HG02678 (cell line): ENCODE measurements around the gene SMYD4.
"Not testable (repeated sequence)": the region's sequence is repeated elsewhere in the genome, so short reads cannot be mapped to it uniquely, and the experiment has no call there.

Experiments
- ATAC-seq: cut with Tn5 transposase; IDR thresholded peaks from one replicate; pipeline ENCODE4 v1.9.1; 2021; ENCODE audit warnings: mild to moderate bottlenecking, moderate library complexity; ENCODE audit not compliant: unreplicated experiment

The SMYD4 gene

DNA sequence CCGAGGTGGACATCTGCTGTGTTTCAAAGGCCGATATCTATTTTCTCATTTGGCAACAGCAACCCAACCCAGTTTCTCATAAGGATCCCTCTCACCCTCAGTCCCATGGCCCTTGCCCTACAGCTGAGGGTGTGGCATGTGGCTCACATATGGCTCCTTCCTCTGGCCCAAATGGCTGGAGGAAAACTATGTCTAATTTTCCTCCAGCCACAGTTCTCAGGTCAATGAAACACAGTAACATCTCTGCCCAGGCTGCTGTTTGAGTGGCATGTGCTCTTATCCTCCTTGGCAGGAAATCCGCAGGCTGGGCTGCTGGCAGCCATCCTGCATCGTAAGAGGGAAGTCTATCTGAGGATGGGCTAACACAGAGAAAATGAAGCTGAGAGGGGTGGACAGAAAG, 43.8 kb downstream of the SMYD4 start:
- no peak for ATAC-seq

- ATAC-seq, result no peak
These were observed 45.7 kb downstream of the SMYD4 start for GRCh38 chr17:1783834-1784611.

DNA sequence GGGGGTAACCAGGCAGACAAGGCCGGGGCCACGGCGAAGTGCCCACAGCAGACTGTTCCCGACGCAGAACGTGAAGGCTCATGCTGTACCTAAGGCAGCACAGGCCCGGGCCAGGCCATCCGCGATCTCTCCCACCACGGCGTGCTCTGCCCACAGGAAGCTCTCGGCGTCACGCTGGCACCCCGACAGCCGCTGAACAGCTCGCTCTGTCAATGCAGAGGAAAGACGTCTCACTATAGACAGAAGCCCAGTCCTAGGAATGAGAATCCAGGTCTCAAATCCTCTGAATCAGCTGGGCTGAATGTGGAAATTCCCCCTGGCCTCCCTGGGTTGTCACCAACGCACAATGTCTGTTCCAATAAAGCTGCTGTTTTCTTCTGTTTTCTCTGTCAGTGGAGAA, 46.4 kb downstream of the SMYD4 start:
- ATAC-seq, result no peak

- no peak for ATAC-seq
These were observed 47.5 kb downstream of the SMYD4 start for GRCh38 chr17:1782171-1782567.

DNA sequence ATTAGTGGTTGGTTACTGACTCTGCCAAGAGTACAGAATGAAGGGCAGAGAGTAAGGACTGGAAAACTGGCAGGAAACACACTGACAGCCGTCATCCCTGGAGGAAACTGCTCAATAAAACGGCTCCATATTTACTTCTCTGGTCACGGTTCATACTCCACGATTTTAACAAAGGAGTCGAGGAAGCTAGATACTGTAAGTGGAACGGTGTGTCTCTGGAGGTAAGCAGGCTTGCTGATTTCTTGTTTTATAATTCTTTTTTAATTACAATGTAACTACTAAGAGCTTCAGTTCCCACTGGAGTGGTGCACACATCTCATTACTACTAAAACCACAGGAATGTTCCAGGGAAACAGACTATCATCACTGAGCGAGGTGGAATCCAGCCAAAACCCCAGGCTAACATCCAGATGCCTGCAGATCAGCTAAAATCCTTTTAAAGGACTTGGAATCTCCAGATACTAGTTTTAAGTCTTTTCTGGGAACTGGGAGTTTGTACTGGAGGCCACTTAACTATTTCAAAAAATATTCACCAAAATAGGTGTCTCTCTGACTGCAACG, 50.1 kb downstream of the SMYD4 start:
- ATAC-seq, result no peak

DNA sequence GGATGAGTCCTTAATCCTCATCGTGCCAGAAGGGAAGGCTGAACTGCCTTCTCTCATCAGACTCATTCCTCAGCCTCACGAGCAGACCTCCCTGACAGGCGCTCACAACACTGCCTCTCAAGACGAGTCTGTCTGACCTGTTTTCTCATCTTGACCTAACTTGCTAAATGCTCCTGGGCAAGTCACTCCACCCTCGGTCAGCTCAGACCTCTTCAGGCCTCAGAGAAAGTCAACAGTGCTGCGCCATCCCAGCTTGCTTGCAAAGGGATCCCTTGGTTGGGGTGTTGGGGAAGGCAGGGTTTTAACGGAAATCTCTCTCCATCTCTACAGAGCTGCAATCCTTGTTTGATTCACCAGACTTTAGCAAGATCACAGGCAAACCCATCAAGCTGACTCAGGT, 52.8 kb downstream of the SMYD4 start:
- no peak for ATAC-seq

DNA sequence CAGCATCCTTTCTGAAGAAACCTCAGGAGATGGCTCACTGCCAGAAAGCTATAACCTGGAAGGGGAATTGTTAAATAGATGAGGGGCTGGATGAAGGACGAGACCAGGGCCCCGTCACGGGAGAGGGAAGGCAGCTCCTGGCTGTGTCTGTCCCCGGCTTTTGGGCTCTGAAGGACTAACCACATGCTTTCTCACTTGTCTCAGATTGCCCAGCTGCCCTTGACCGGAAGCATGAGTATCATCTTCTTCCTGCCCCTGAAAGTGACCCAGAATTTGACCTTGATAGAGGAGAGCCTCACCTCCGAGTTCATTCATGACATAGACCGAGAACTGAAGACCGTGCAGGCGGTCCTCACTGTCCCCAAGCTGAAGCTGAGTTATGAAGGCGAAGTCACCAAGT, 53.4 kb downstream of the SMYD4 start:
- ATAC-seq, result no peak

DNA sequence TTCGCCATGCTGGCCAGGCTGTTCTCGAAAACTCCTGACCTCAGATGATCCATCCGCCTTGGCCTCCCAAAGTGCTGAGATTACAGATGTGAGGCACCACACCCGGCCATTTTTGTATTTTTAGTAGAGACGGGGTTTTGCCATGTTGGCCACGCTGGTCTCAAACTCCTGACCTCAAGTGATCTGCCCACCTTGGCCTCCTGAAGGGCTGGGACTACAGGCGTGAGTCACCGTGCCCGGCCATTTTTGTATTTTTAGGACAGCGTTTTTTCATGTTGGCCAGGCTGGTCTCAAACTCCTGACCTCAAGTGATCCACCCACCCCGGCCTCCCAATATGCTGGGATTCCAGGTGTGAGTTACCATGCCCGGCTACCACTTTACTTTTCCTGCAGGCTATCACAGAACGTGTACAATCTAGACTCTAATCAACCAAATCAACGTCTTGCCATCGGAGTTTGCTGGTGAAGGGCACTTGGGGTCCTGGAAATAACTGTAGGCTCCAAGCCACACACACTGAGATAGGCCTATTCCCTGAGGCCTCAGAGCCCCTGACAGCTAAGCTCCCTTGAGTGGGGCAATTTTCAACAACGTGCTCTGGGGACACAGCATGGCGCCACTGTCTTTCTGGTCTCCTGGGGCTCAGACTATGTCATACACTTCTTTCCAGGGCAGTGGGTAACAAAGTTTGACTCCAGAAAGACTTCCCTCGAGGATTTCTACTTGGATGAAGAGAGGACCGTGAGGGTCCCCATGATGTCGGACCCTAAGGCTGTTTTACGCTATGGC, 55.1 kb downstream of the SMYD4 start:
- no peak for ATAC-seq

GRCh38 chr17:1773696-1774181, 56.0 kb downstream of the SMYD4 start:
- ATAC-seq, result no peak

- ATAC-seq, result not testable (repeated sequence)
These were observed 56.6 kb downstream of the SMYD4 start for GRCh38 chr17:1773000-1773695.

GRCh38 chr17:1769822-1770477, 59.8 kb downstream of the SMYD4 start:
- ATAC-seq, result no peak

DNA sequence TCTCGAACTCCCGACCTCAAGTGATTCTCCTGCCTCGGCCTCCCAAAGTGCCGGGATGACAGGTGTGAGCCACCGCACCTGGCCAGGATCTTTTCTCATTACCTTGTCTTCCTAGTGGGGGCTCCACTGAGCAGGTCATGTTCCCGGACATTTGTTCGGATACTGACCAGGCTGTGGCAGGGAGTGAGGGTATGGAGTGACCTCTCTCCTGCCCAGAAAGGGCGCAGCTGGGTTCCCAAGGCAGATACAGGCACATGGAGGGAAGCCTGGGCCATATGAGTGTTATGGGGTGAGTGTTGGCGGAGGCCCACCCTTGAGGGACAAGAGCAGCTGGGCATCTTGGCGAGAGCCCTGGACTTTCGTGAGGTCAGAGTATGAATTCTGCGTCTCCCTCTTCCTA, 62.3 kb downstream of the SMYD4 start:
- ATAC-seq, result no peak

- ATAC-seq, result no peak
These were observed 63.1 kb downstream of the SMYD4 start for GRCh38 chr17:1766382-1767135.

GRCh38 chr17:1765576-1765975, 64.1 kb downstream of the SMYD4 start:
- ATAC-seq, result no peak

- ATAC-seq, result not testable (repeated sequence)
These were observed 65.0 kb downstream of the SMYD4 start for GRCh38 chr17:1764705-1765104.

GRCh38 chr17:1764284-1764683, 65.4 kb downstream of the SMYD4 start:
- peak; percentile 78 for ATAC-seq

DNA sequence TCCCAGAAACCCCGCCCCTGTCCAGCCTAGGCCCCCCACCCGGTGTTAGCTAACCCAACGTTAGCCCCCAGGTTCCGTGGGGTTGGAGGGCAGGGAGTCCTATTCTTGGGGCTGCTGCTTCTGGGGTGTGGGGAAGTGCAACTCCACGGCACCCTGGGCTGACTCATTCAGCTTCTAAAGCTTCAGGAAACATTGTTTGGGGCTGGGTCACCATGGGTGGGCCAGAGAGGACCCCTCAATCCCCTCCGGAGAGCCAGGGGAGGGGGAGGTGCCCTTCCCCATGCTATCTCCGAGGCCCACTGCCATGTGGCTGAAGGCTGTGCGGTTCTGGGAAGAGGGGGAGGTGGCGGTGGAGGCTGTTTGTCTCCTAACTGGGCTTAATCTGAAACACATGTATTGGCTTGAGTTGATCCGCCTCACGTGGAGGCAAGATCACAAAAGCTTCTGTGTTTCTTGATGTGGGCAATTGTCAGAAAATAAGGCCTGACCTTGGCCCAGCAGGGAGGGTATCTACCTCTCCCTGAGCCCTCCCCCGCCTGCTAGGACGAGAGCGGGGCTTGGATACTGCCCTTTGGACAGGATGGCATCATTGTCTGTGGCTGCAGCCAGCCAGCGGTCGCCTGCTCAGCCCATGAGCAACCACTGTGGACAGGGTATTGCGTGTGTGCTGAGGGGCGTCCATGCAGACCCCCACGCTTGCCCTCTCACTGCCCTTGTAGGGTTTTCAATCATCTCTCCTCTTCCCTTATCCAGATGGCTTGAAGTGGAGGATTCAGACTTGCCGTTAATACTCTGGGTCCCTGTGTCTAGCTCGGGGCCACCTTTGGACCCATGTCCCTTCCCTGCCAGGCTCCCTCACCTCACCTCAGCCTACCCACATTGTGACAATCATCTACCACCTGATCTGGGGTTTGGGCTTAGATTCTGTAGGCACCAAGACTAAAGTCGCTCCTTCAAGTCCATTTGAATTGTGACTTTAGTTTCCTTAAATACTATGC, 66.5 kb downstream of the SMYD4 start:
- no peak for ATAC-seq

DNA sequence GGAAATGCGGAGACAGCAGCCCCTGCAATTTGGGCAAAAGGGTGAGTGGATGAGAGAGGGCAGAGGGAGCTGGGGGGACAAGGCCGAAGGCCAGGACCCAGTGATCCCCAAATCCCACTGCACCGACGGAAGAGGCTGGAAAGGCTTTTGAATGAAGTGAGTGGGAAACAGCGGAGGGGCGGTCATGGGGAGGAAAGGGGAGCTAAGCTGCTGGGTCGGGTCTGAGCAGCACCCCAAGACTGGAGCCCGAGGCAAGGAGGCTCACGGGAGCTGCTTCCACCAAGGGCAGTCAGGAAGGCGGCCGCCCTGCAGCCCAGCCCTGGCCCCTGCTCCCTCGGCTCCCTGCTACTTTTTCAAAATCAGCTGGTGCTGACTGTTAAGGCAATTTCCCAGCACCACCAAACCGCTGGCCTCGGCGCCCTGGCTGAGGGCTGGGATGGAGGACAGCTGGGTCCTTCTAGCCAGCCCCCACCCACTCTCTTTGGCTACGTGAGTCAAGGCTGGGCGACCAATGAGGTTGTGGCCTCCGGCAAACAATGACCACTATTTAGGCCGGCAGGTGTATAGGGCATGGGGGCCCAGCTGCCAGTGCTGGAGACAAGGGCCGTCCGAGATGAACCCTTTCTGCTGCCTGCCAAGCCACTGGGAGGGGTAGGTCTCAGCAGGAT, 67.3 kb downstream of the SMYD4 start:
- no peak for ATAC-seq
